Keratinocyte (primary cell): ENCODE data around the gene RELL2. TPM values are rescaled to one million over a fixed set of nuclear protein-coding genes. Genes with fewer than 3 reads are reported as not detected.
A peak's percentile ranks its signal among the peaks of the same experiment; 100 is the strongest.

Experiments used
- DNase-seq: peaks from one replicate; pipeline ENCODE4 v3.0.0-alpha.2; 2011; ENCODE audit warnings: low read depth, missing footprints, low spot score
- FAIRE-seq: peaks from 2 replicates; lab custom pipeline; 2011; peaks lifted over from hg19 to GRCh38; lab: Jason Lieb, UNC
- H2AFZ ChIP-seq: 2 replicates; pipeline ENCODE4 v1.6.0; 2012; ENCODE audit warnings: low read length, control low read depth, inconsistent platforms; ENCODE audit not compliant: control insufficient read depth
- H3K27ac ChIP-seq: 2 replicates; pipeline ENCODE4 v1.5.1; 2011; ENCODE audit warnings: low read length; ENCODE audit not compliant: control insufficient read depth, insufficient read depth
- H3K27me3 ChIP-seq: 3 replicates; pipeline ENCODE4 v1.6.0; 2011; ENCODE audit warnings: low read length; ENCODE audit not compliant: control insufficient read depth, insufficient read depth; ENCODE audit errors: extremely low read depth
- H3K36me3 ChIP-seq, 2 experiments: 2 replicates in 1 of 2; 3 replicates in 1 of 2; pipeline ENCODE4 v1.5.1; 2011; ENCODE audit warnings: low read length in 2 of 2, mild to moderate bottlenecking in 1 of 2; ENCODE audit not compliant: control insufficient read depth in 2 of 2, insufficient read depth in 2 of 2; ENCODE audit errors: extremely low read depth in 1 of 2
- H3K4me1 ChIP-seq: 3 replicates; pipeline ENCODE4 v1.5.1; 2011; ENCODE audit warnings: low read length; ENCODE audit not compliant: control insufficient read depth, insufficient read depth; ENCODE audit errors: extremely low read depth
- H3K4me2 ChIP-seq: 3 replicates; pipeline ENCODE4 v1.6.0; 2011; ENCODE audit warnings: low read depth, low read length; ENCODE audit not compliant: control insufficient read depth, insufficient read depth; ENCODE audit errors: extremely low read depth
- H3K4me3 ChIP-seq, 3 experiments: fragments of 200-600 bp in 1 of 3; sonication (generic) in 1 of 3; 2 replicates in 2 of 3; 3 replicates in 1 of 3; pipeline ENCODE4 v1.5.1; 2011 to 2016; ENCODE audit warnings: low read length in 3 of 3, mild to moderate bottlenecking in 3 of 3, control low read depth in 2 of 3, inconsistent platforms in 1 of 3, low read depth in 1 of 3, mixed read lengths in 1 of 3, mixed run types in 1 of 3, moderate library complexity in 1 of 3; ENCODE audit not compliant: control insufficient read depth in 2 of 3, insufficient read depth in 2 of 3; ENCODE audit errors: extremely low read depth in 1 of 3
- H3K79me2 ChIP-seq: 2 replicates; pipeline ENCODE4 v1.6.0; 2012; ENCODE audit warnings: low read length; ENCODE audit not compliant: control insufficient read depth, insufficient read depth
- H3K9ac ChIP-seq: 3 replicates; pipeline ENCODE4 v1.6.0; 2011; ENCODE audit warnings: low read length; ENCODE audit not compliant: control insufficient read depth, insufficient read depth; ENCODE audit errors: extremely low read depth
- H3K9me1 ChIP-seq: 3 replicates; pipeline ENCODE4 v1.6.0; 2011; ENCODE audit warnings: low read length; ENCODE audit not compliant: control insufficient read depth, insufficient read depth; ENCODE audit errors: extremely low read depth
- H3K9me3 ChIP-seq: 2 replicates; pipeline ENCODE4 v1.5.1; 2012; ENCODE audit warnings: low read depth, low read length; ENCODE audit not compliant: control insufficient read depth
- H4K20me1 ChIP-seq: 3 replicates; pipeline ENCODE4 v1.6.0; 2011; ENCODE audit warnings: low read length; ENCODE audit not compliant: control insufficient read depth, insufficient read depth; ENCODE audit errors: extremely low read depth
- EZH2 ChIP-seq: IDR thresholded peaks from one replicate; pipeline ENCODE4 v1.6.1; 2012; ENCODE audit warnings: inconsistent platforms, mild to moderate bottlenecking, low read length, moderate library complexity
- dilution Hi-C: fragments of 300-500 bp; cut with MboI; formaldehyde crosslinking; loops from one replicate; pipeline ENCODE4 v1.7.0; 2020; ENCODE audit warnings: low sequenced_read_pairs; ENCODE audit not compliant: extremely low pct_ligation_motif_present
- polyA plus RNA-seq, 5 experiments: library from polyadenylated mRNA; depleted of rRNA in 3 of 5; stranded (reverse) in 3 of 5; stranded (forward) in 1 of 5; unstranded in 1 of 5; fragments of >200 nt; gene quantifications; 1 replicate in 1 of 5; 2 replicates in 3 of 5; 3 replicates in 1 of 5; pipeline versions ENCODE4 v1.2.1 to v1.2.3, GENCODE V29; 2011 to 2012; ENCODE audit warnings: missing spikeins in 2 of 5, low read depth in 1 of 5, low replicate concordance in 1 of 5
- TF ChIP-seq, protein P1 (sequence below), 3 experiments: IDR thresholded peaks in 1 of 3; conservative IDR thresholded peaks in 1 of 3; optimal IDR thresholded peaks in 1 of 3; 2 replicates in 2 of 3; 3 replicates in 1 of 3; pipeline versions ENCODE3 to v1.5.1; 2011; ENCODE audit warnings: low read length in 3 of 3, mild to moderate bottlenecking in 3 of 3, moderate library complexity in 2 of 3, control low read depth in 1 of 3, inconsistent platforms in 1 of 3; ENCODE audit not compliant: insufficient read depth in 2 of 3; ENCODE audit errors: extremely low read depth in 1 of 3

RELL2 gene
- polyA plus RNA-seq, 1 donor (not counting 4 experiments of a cell fraction or from before 2014, with no cell fraction given): 8.9 TPM

DNA sequence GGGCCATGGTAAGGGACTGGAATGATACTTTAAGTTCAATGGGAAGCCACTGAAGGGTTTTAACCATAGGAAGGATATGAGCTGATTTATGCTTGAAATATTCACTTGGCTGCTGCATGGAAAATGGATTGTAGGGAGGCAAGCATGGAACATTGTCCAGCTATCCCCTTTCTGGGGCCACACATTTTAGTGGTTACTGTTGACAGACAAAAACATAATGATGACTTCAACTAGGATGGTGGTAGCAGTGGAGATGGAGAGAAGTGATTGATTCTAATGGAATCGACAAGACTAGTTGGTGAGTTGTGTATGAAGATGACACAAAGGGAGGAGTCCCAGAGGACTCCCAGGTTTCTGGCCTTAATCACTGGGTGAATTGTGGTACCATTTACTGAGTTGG, 20.6 kb downstream of the RELL2 start:
- no peak for DNase-seq
- Histone ChIP-seq H3K4me2 (no peak overlapping the region), H3K9me3 (no peaks in the 10 kb centered on the region), H3K27me3 (no peaks in the 10 kb centered on the region), H4K20me1 (no peaks in the 10 kb centered on the region), H3K4me1 (peaks cover 7% of the 10 kb centered on the region), H3K4me3 (no peak overlapping the region), H3K9ac (no peak overlapping the region), H3K79me2 (no peaks in the 10 kb centered on the region), H3K36me3 (no peaks in the 10 kb centered on the region), H3K9me1 (no peaks in the 10 kb centered on the region), H3K27ac (no peak overlapping the region), H2AFZ (no peak overlapping the region)
- dilution Hi-C loops: no loop called here
- TF ChIP-seq, protein P1, sequence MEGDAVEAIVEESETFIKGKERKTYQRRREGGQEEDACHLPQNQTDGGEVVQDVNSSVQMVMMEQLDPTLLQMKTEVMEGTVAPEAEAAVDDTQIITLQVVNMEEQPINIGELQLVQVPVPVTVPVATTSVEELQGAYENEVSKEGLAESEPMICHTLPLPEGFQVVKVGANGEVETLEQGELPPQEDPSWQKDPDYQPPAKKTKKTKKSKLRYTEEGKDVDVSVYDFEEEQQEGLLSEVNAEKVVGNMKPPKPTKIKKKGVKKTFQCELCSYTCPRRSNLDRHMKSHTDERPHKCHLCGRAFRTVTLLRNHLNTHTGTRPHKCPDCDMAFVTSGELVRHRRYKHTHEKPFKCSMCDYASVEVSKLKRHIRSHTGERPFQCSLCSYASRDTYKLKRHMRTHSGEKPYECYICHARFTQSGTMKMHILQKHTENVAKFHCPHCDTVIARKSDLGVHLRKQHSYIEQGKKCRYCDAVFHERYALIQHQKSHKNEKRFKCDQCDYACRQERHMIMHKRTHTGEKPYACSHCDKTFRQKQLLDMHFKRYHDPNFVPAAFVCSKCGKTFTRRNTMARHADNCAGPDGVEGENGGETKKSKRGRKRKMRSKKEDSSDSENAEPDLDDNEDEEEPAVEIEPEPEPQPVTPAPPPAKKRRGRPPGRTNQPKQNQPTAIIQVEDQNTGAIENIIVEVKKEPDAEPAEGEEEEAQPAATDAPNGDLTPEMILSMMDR (optimal IDR thresholded peaks at IDR 0.05 in 1 of 3, IDR thresholded peaks at IDR 0.05 in 1 of 3, conservative IDR thresholded peaks at IDR 0.05 in 1 of 3; ENCODE audit: extremely low read depth in 1 of 3, insufficient read depth in 2 of 3, low read length in 3 of 3): no peak
- TF ChIP-seq EZH2: no peak
- no peak for FAIRE-seq

DNA sequence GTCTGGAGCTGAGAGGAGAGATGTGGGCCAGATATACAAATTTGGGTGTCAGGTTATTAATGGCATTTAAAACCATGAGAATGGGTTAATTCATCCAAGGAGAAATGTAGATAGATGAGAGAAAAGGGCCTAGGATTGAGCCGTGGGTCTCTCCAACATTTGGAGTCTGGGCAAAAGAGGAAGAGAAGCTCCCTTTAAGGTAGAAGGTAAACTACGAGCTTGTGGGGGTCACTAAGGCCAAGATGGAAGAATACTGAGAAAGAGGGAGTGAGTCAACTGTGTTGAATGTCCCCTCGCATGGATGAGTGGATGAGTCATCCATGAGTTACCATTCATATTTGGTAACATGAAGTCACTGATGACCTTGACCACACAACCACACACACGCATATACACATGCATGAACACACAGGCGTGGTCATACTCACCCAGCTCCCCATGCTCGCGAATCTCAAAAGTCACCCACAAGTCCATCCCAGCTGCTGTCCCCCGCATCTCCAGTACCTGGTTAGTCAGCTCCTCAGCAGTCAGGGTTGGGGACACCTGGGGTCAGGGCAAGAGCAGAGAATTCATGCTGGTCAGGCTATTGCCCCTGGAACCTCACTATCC, 21.2 kb downstream of the RELL2 start:
- Histone ChIP-seq H3K9ac (no peak overlapping the region), H3K9me3 (no peaks in the 10 kb centered on the region), H2AFZ (no peak overlapping the region), H3K27ac (peak overlapping the region; percentile 51), H3K27me3 (no peaks in the 10 kb centered on the region), H4K20me1 (no peaks in the 10 kb centered on the region), H3K36me3 (no peaks in the 10 kb centered on the region), H3K79me2 (no peaks in the 10 kb centered on the region), H3K4me3 (no peak overlapping the region), H3K4me1 (peaks cover 7% of the 10 kb centered on the region), H3K9me1 (no peaks in the 10 kb centered on the region), H3K4me2 (no peak overlapping the region)
- no peak for FAIRE-seq
- no peak for TF ChIP-seq EZH2
- TF ChIP-seq, protein P1 (optimal IDR thresholded peaks at IDR 0.05 in 1 of 3, IDR thresholded peaks at IDR 0.05 in 1 of 3, conservative IDR thresholded peaks at IDR 0.05 in 1 of 3; ENCODE audit: extremely low read depth in 1 of 3, insufficient read depth in 2 of 3, low read length in 3 of 3): no peak
- DNase-seq: peak; percentile 80
- dilution Hi-C loops: no loop called here
